Bronchial epithelial cell (primary cell): ENCODE measurements around the gene SLC12A4. TPM values are rescaled to one million over a fixed set of nuclear protein-coding genes. Genes with fewer than 3 reads are reported as not detected.

ENCODE experiments used
- DNase-seq: peaks from one replicate; pipeline ENCODE4 v3.0.0-alpha.2; 2010; ENCODE audit warnings: low read depth
- FAIRE-seq: peaks from 2 replicates; lab custom pipeline; 2011; peaks lifted over from hg19 to GRCh38; lab: Jason Lieb, UNC
- H3K27me3 ChIP-seq: 2 replicates; pipeline ENCODE4 v1.5.1; 2011; ENCODE audit warnings: low read length; ENCODE audit not compliant: control insufficient read depth, insufficient read depth
- H3K36me3 ChIP-seq: 2 replicates; pipeline ENCODE4 v1.5.1; 2011; ENCODE audit warnings: low read length; ENCODE audit not compliant: control insufficient read depth, insufficient read depth
- H3K4me3 ChIP-seq: 2 replicates; pipeline ENCODE4 v1.5.1; 2011; ENCODE audit warnings: mild to moderate bottlenecking, low read depth, low read length, control low read depth
- CTCF ChIP-seq: IDR thresholded peaks from 2 replicates; pipeline ENCODE4 v1.5.1; 2011; ENCODE audit warnings: mild to moderate bottlenecking, moderate library complexity, low read length, control low read depth, inconsistent platforms; ENCODE audit not compliant: insufficient read depth, severe bottlenecking
- total RNA-seq: library from RNA; depleted of rRNA; stranded (reverse); fragments of >200 nt; gene quantifications from 2 replicates; pipeline ENCODE4 v1.2.1, GENCODE V29; 2014

SLC12A4 gene
- total RNA-seq, 1 donor from 2014 or later: 20.5 TPM

DNA sequence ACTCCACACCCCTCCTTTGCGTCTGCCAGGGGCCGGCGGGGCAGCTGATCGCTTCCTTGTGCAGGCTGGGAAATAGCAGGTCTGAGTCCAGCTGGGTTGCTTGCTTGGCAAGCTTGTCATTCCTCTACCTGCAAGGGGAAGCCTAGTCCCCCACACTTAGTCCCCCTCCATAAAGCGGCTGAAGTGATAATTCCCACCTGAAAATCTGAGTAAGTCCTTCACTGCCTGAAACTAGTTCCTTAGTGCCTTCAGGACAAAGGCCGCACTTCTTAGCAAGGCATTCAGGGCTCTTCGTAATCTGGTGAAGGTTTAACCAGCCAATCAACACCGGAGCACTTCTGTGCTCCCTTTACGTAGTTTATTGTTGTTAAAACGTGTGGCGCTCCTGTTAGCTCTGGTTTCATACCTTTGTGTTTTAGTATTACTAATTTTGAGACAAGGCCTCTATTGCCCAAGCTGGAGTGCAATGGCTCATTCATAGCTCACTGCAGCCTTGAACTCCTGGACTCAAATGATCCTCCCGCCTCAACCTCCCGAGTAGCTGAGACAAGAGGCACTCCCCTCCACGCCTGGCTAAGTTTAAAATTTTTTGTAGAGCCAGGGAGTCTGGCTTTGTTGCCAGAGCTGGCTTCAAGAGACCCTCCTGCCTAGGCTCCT lies 74.6 kb downstream of the SLC12A4 start:
- no peak for DNase-seq
- Histone ChIP-seq H3K4me3 (peak overlapping the region; percentile 98), H3K27me3 (no peaks in the 10 kb centered on the region), H3K36me3 (peaks cover 2% of the 10 kb centered on the region)
- no peak for FAIRE-seq
- TF ChIP-seq CTCF: no peak

Other genes with a start within 250 kb of the SLC12A4 start
- gene GFOD2, start 249.3 kb downstream of the SLC12A4 start, total RNA-seq: 17.9 and 23.6 TPM in 2 replicates
- gene RANBP10, start 162.1 kb downstream of the SLC12A4 start, total RNA-seq: 2.6 and 3.3 TPM in 2 replicates
- under 0.01 and 0.13 TPM in 2 replicates for gene TSNAXIP1, start 161.7 kb downstream of the SLC12A4 start, total RNA-seq
- 22.1 and 34.2 TPM in 2 replicates for gene THAP11, start 126.3 kb downstream of the SLC12A4 start, total RNA-seq
- 42.6 and 98.6 TPM in 2 replicates for gene NUTF2, start 121.7 kb downstream of the SLC12A4 start, total RNA-seq
- gene CENPT, start 120.9 kb downstream of the SLC12A4 start, total RNA-seq: 10.3 and 10.9 TPM in 2 replicates
- gene EDC4, start 95.6 kb downstream of the SLC12A4 start, total RNA-seq: 26.9 and 35.6 TPM in 2 replicates
- gene NRN1L, start 83.8 kb downstream of the SLC12A4 start, total RNA-seq: not detected in 2 replicates
- gene PSKH1, start 75.4 kb downstream of the SLC12A4 start, total RNA-seq: 13.2 and 15.5 TPM in 2 replicates
- 0.26 TPM in 2 replicates for gene CTRL, start 36.8 kb downstream of the SLC12A4 start, total RNA-seq
- gene PSMB10, start 31.8 kb downstream of the SLC12A4 start, total RNA-seq: 16.3 and 23.7 TPM in 2 replicates
- 1.6 and 1.7 TPM in 2 replicates for gene LCAT, start 24.5 kb downstream of the SLC12A4 start, total RNA-seq
- not detected in 2 replicates for gene DPEP3, start 11.9 kb upstream of the SLC12A4 start, total RNA-seq
- not detected in 2 replicates for gene DPEP2, start 30.8 kb upstream of the SLC12A4 start, total RNA-seq
- not detected in 2 replicates for gene DPEP2NB, start 47.3 kb upstream of the SLC12A4 start, total RNA-seq
- 10.9 and 16.3 TPM in 2 replicates for gene DDX28, start 54.6 kb upstream of the SLC12A4 start, total RNA-seq
- 23.7 and 24.1 TPM in 2 replicates for gene DUS2, start 54.6 kb upstream of the SLC12A4 start, total RNA-seq
- gene NFATC3, start 116.7 kb upstream of the SLC12A4 start, total RNA-seq: 5.6 and 5.8 TPM in 2 replicates